Measurements from ENCODE around the gene AFM.

Gene AFM

GRCh38 chr4:73481358-73481757 lies at the start of gene AFM:
AFM (plus strand) TSS chr4:73481745; CDS start chr4:73481776, 31 bp downstream.
- Histone ChIP-seq H3K9me3 (ENCODE audit: control insufficient read depth, low read length) (no peaks in the 10 kb centered on the region), H3K9ac (ENCODE audit: low read length) (no peak within 1 kb of the TSS), H3K27me3 (replicated peaks; ENCODE audit: control insufficient read depth, insufficient read depth, low read length) (no peaks in the 10 kb centered on the region), H3K36me3 (ENCODE audit: control insufficient read depth, insufficient read depth, low read length, severe bottlenecking) (no peaks in the 10 kb centered on the region), H3K4me1 (ENCODE audit: control insufficient read depth, insufficient read depth, low read length) (no peaks in the 10 kb centered on the region), H3K4me3 (ENCODE audit: low read length) (no peak within 1 kb of the TSS)
- no peak for DNase-seq (ENCODE audit: low read depth)

GRCh38 chr4:73431813-73432168 lies 49.8 kb upstream of the AFM start:
- Histone ChIP-seq H3K36me3 (ENCODE audit: control insufficient read depth, insufficient read depth, low read length, severe bottlenecking) (no peaks in the 10 kb centered on the region), H3K27me3 (replicated peaks; ENCODE audit: control insufficient read depth, insufficient read depth, low read length) (peaks cover 4% of the 10 kb centered on the region), H3K9me3 (ENCODE audit: control insufficient read depth, low read length) (no peaks in the 10 kb centered on the region), H3K9ac (ENCODE audit: low read length) (no peak overlapping the region), H3K4me3 (ENCODE audit: low read length) (no peak overlapping the region), H3K4me1 (ENCODE audit: control insufficient read depth, insufficient read depth, low read length) (no peaks in the 10 kb centered on the region)
- DNase-seq (ENCODE audit: low read depth) = no peak

GRCh38 chr4:73432169-73433000 lies 49.2 kb upstream of the AFM start:
- DNase-seq (ENCODE audit: low read depth) = no peak
- H3K9me3 ChIP-seq (ENCODE audit: control insufficient read depth, low read length) = no peaks in the 10 kb centered on the region
- no peak overlapping the region for H3K9ac ChIP-seq (ENCODE audit: low read length)
- H3K36me3 ChIP-seq (ENCODE audit: control insufficient read depth, insufficient read depth, low read length, severe bottlenecking) = no peaks in the 10 kb centered on the region
- no peak overlapping the region for H3K4me3 ChIP-seq (ENCODE audit: low read length)
- no peaks in the 10 kb centered on the region for H3K4me1 ChIP-seq (ENCODE audit: control insufficient read depth, insufficient read depth, low read length)
- H3K27me3 ChIP-seq (replicated peaks; ENCODE audit: control insufficient read depth, insufficient read depth, low read length) = peaks cover 4% of the 10 kb centered on the region

GRCh38 chr4:73433140-73433539 lies 48.4 kb upstream of the AFM start:
- Histone ChIP-seq H3K36me3 (ENCODE audit: control insufficient read depth, insufficient read depth, low read length, severe bottlenecking) (no peaks in the 10 kb centered on the region), H3K9ac (ENCODE audit: low read length) (no peak overlapping the region), H3K9me3 (ENCODE audit: control insufficient read depth, low read length) (no peaks in the 10 kb centered on the region), H3K4me3 (ENCODE audit: low read length) (no peak overlapping the region), H3K4me1 (ENCODE audit: control insufficient read depth, insufficient read depth, low read length) (no peaks in the 10 kb centered on the region), H3K27me3 (replicated peaks; ENCODE audit: control insufficient read depth, insufficient read depth, low read length) (peaks cover 4% of the 10 kb centered on the region)
- DNase-seq (ENCODE audit: low read depth) = no peak

- no peak overlapping the region for H3K9ac ChIP-seq (ENCODE audit: low read length)
- no peaks in the 10 kb centered on the region for H3K36me3 ChIP-seq (ENCODE audit: control insufficient read depth, insufficient read depth, low read length, severe bottlenecking)
- H3K4me1 ChIP-seq (ENCODE audit: control insufficient read depth, insufficient read depth, low read length) = no peaks in the 10 kb centered on the region
- H3K27me3 ChIP-seq (replicated peaks; ENCODE audit: control insufficient read depth, insufficient read depth, low read length) = peaks cover 4% of the 10 kb centered on the region
- H3K9me3 ChIP-seq (ENCODE audit: control insufficient read depth, low read length) = no peaks in the 10 kb centered on the region
- H3K4me3 ChIP-seq (ENCODE audit: low read length) = no peak overlapping the region
- peak; percentile 50 for DNase-seq (ENCODE audit: low read depth)
These were observed 47.2 kb upstream of the AFM start for GRCh38 chr4:73434311-73434710.

GRCh38 chr4:73435984-73436383 lies 45.6 kb upstream of the AFM start, which contains the start of gene AFP:
AFP (plus strand) TSS chr4:73436221; CDS start chr4:73436263, 42 bp downstream.
- Histone ChIP-seq H3K4me3 (ENCODE audit: low read length) (no peak within 1 kb of the TSS), H3K27me3 (replicated peaks; ENCODE audit: control insufficient read depth, insufficient read depth, low read length) (no peaks in the 10 kb centered on the region), H3K9ac (ENCODE audit: low read length) (no peak within 1 kb of the TSS), H3K36me3 (ENCODE audit: control insufficient read depth, insufficient read depth, low read length, severe bottlenecking) (no peaks in the 10 kb centered on the region), H3K9me3 (ENCODE audit: control insufficient read depth, low read length) (no peaks in the 10 kb centered on the region), H3K4me1 (ENCODE audit: control insufficient read depth, insufficient read depth, low read length) (no peaks in the 10 kb centered on the region)
- no peak for DNase-seq (ENCODE audit: low read depth)

- Histone ChIP-seq H3K4me1 (ENCODE audit: control insufficient read depth, insufficient read depth, low read length) (no peaks in the 10 kb centered on the region), H3K9me3 (ENCODE audit: control insufficient read depth, low read length) (no peaks in the 10 kb centered on the region), H3K4me3 (ENCODE audit: low read length) (no peak overlapping the region), H3K9ac (ENCODE audit: low read length) (no peak overlapping the region), H3K27me3 (replicated peaks; ENCODE audit: control insufficient read depth, insufficient read depth, low read length) (no peaks in the 10 kb centered on the region), H3K36me3 (ENCODE audit: control insufficient read depth, insufficient read depth, low read length, severe bottlenecking) (no peaks in the 10 kb centered on the region)
- no peak for DNase-seq (ENCODE audit: low read depth)
These were observed 44.6 kb upstream of the AFM start for GRCh38 chr4:73436674-73437557.

- Histone ChIP-seq H3K9ac (ENCODE audit: low read length) (no peak overlapping the region), H3K27me3 (replicated peaks; ENCODE audit: control insufficient read depth, insufficient read depth, low read length) (no peaks in the 10 kb centered on the region), H3K4me1 (ENCODE audit: control insufficient read depth, insufficient read depth, low read length) (no peaks in the 10 kb centered on the region), H3K9me3 (ENCODE audit: control insufficient read depth, low read length) (no peaks in the 10 kb centered on the region), H3K36me3 (ENCODE audit: control insufficient read depth, insufficient read depth, low read length, severe bottlenecking) (no peaks in the 10 kb centered on the region), H3K4me3 (ENCODE audit: low read length) (no peak overlapping the region)
- no peak for DNase-seq (ENCODE audit: low read depth)
These were observed 44.0 kb upstream of the AFM start for GRCh38 chr4:73437558-73437956.

- Histone ChIP-seq H3K4me3 (ENCODE audit: low read length) (no peak overlapping the region), H3K9ac (ENCODE audit: low read length) (no peak overlapping the region), H3K36me3 (ENCODE audit: control insufficient read depth, insufficient read depth, low read length, severe bottlenecking) (no peaks in the 10 kb centered on the region), H3K4me1 (ENCODE audit: control insufficient read depth, insufficient read depth, low read length) (no peaks in the 10 kb centered on the region), H3K9me3 (ENCODE audit: control insufficient read depth, low read length) (no peaks in the 10 kb centered on the region), H3K27me3 (replicated peaks; ENCODE audit: control insufficient read depth, insufficient read depth, low read length) (no peaks in the 10 kb centered on the region)
- no peak for DNase-seq (ENCODE audit: low read depth)
These were observed 43.5 kb upstream of the AFM start for GRCh38 chr4:73438048-73438447.

GRCh38 chr4:73438582-73439215 lies 42.8 kb upstream of the AFM start:
- H3K36me3 ChIP-seq (ENCODE audit: control insufficient read depth, insufficient read depth, low read length, severe bottlenecking) = no peaks in the 10 kb centered on the region
- no peak overlapping the region for H3K4me3 ChIP-seq (ENCODE audit: low read length)
- no peaks in the 10 kb centered on the region for H3K27me3 ChIP-seq (replicated peaks; ENCODE audit: control insufficient read depth, insufficient read depth, low read length)
- DNase-seq (ENCODE audit: low read depth) = no peak
- no peak overlapping the region for H3K9ac ChIP-seq (ENCODE audit: low read length)
- no peaks in the 10 kb centered on the region for H3K4me1 ChIP-seq (ENCODE audit: control insufficient read depth, insufficient read depth, low read length)
- H3K9me3 ChIP-seq (ENCODE audit: control insufficient read depth, low read length) = no peaks in the 10 kb centered on the region

- Histone ChIP-seq H3K4me3 (ENCODE audit: low read length) (no peak overlapping the region), H3K36me3 (ENCODE audit: control insufficient read depth, insufficient read depth, low read length, severe bottlenecking) (no peaks in the 10 kb centered on the region), H3K9ac (ENCODE audit: low read length) (no peak overlapping the region)
These were observed 42.1 kb upstream of the AFM start for GRCh38 chr4:73439445-73439844.

More at GRCh38 chr4:73439445-73439844, 42.1 kb upstream of the AFM start:
- H3K4me1 ChIP-seq (ENCODE audit: control insufficient read depth, insufficient read depth, low read length) = no peaks in the 10 kb centered on the region
- H3K27me3 ChIP-seq (replicated peaks; ENCODE audit: control insufficient read depth, insufficient read depth, low read length) = no peaks in the 10 kb centered on the region
- DNase-seq (ENCODE audit: low read depth) = no peak
- H3K9me3 ChIP-seq (ENCODE audit: control insufficient read depth, low read length) = no peaks in the 10 kb centered on the region
